NCI-H2196 (cell line): ENCODE data around the gene ALKBH5.
"Not testable (repeated sequence)": the region's sequence is repeated elsewhere in the genome, so short reads cannot be mapped to it uniquely, and the experiment has no call there.

Source experiments
- DNase-seq: peaks from one replicate; lab custom pipeline; 2025; ENCODE audit not compliant: unreplicated experiment; lab: John Stamatoyannopoulos, UW

The ALKBH5 gene

DNA sequence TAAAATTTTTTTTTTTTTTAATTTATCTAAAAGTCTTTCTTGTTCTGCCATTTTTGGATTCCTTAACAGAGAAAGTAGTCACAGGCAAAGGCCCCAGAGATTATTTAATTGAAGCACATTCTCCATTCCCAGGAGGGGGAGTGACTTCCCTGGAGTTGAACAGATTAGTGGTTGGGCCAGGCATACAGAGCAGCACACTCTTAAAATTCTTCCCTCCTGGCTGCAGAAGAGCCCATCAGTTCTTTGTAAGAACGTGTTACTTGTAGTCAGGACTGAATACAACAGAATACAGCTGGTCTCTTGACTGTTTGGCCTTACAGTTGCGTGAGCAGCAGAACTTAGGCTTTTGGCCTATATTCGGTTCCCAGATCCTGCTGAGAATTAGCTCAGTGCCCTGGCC lies 1.8 kb downstream of the ALKBH5 start:
- DNase-seq, result no peak

DNA sequence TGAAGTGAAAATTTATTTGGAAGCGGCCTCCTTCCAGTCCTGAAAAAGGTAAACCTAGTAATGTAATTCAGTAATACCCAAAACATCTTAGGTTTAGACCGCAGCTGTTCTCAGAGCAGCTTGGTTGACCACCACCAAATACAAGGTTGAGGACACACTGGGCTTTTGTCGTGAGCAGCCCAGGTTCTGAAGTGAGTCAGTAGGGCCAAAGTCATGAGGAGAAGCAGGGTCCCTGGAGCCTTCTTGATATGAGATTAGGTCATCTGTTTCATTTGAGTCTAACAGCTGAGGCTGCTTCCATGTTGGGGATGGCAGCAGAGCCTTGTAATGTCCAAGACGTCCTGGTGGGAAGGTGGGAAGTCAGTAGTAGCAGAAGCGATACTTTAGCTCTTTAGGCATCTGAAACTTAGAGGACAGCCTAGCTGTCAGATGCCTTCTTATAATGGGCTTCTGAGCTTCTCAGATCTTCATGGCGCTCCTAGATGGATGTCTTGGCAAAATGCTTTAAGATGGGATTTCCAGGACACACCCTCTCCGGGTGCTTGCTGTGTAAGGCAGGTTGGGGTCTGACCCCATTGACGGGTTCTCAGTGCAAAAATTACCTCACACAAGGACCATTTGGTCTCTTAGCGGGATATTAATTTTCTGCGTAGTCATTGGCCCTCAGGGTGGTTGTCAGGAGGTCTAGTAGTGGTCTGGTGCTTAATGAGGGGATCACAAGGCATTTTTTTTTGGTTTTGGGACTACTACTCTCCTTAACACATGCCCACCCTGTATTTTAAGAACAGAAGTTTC lies 2.4 kb downstream of the ALKBH5 start:
- DNase-seq, result no peak

DNA sequence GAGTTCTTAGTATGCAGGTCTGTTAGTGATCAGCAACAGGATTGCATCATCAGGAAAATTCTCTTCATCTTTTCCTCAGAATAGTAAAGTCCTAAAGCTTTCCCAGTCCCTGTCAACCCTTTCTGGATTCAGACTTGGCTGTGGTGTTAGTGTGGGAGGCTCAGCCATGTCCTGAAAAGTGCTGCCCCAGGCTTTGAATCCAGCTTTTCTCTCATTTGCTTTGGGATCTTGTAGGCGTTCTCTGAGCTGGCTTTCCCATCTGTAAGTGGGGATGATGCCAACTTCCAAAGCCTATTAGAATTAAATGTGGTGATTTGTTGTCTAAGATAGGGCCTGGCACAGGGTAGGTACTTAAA lies 3.0 kb downstream of the ALKBH5 start:
- no peak for DNase-seq

DNA sequence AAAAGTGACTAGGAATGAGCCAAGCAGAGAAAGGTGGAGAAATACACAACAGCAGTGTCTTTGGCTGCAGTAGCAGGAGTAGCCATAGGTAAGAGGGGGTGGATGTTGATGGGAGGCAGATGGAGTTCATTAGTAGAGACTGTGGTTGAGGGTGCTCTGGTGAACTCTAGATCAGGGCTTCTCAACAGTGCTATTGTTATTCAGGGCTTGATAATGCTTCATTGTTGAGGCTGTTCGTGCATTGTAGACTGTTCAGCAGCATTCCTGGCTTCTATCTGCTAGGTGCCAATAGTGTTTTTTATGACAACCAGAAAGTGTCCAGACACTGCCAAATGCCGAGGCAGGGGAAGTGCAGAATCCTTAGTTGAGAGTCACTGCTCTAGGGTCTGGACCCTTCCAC lies 3.6 kb downstream of the ALKBH5 start:
- no peak for DNase-seq

DNA sequence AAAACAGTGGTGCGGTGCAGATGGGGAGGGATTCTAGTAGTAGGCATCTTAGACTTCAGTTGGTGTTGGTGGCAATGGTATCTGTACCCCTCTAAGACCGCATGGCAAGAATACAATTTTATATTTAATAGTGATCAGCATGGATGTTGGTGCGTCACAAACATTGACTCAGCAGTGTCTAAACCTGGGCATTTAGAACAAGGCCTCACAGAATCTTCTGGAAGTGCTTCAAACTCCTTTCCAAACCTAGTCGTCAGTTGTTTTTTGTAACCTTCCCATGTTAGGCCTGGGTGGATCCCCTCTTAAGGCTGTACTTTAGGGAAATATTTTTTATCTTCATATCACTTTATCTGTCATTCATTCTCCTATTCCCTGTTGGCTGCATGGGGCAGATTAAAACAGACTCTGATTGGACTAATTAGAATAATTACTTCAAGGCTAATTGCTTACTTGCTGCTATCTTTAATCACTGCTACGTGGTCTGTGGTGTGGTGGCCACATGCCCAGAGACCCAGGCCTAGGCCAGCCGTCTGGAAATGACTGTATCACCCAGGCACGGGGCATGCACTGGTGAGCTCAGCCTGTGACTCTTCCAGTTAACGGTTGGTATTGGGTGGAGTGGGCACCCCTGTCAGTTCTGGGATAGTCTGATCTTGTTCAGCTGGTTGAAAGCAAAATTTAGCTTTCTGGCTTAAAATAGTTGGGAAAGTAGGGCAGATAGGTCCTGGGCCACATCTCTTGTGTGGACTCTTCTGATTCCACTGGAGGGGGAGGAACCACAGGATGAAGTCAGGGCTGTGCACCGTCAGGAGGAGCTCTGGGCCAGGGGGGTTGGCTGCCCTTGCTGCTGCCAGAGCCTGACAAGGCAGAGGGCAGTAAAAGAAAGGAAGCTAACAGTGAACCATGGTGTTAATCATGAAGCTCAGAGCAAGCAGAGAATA lies 4.5 kb downstream of the ALKBH5 start:
- DNase-seq, result no peak

DNA sequence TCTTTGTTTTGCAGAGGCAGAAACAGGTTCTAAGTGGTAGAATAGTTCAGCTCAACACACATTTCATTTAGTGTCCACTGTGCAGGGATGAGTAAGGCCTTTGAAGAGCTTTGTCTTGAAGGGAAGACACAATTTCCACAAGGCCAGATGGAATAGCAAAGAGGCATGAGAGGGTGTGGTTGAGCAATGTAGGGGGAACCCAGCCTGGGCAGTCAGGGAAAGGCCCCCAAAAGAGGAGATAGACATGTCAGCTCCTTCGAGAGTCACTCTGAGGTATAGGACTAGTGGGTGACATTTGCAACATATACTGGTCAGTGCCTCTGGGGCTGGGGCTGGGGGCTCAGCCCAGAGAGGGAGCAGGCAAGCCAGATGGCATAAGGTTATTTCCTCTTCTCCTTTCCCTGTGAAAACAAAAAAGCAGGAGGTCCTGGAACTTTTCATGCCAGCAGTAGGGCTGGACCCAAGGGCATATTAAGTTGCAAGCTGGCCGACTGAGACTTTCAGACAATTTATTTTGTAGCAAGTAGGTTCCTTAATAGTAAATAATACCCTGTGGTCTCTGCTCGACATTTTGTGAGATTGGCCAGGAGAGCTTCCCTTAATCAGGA lies 7.1 kb downstream of the ALKBH5 start:
- DNase-seq, result peak; percentile 26

DNA sequence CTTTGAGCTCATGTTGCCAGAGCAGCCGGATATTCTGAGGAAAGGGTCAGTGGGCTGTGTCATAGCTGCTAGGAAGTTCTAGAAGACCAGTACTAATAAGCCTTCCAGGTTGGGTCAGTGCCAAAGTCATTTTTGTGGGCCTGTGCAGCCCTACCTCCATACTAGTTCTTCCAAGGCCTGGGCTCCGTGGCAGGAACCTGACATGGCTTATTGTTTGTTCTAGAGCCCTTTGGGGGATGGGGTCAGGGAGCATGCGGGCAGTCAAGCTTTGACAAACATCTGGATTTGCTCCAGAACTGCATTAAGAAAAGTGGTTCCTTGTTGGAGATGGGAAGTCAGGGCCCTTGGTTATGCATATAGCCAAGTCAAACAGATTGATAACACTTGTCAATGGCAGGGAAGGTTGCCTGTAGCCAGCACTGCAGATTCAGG lies 7.6 kb downstream of the ALKBH5 start:
- DNase-seq, result no peak

DNA sequence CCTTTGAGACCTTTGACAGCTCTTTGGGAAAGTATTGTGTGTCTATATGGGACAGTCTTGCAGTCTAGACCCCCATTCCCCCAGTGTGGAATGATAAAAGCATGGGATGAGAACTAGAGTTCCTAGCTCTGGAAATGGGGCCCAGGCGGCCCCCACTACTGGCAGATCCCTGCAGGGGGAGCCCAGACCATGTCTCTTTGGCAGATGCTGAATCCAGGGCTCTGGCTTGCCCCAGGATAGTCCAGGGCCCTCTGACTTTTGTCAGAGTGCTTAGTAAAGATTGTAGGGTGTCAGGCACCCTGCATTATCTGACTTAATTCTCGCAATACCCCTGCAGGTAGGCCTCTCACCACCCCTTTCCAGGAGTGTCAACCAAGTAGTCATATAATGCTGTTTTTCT lies 8.3 kb downstream of the ALKBH5 start:
- no peak for DNase-seq

DNA sequence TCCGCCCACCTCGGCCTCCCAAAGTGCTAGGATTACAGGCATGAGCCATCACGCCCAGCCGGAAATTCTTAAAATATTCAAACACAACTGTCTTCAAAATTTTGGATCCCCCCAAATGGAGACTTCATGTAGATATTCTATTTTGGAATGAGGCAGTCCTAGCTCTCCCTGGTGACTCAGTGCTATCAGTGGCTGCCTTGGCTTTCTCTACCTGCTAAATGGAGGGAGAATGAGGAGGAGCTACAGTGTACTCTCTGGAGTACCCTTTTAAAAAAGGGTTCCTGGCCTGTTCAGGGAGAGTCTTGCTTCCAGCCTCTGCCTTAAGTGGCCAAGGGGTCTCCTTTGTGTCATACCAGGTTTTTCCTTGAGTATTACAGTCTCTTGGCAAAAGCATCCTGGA lies 10.8 kb downstream of the ALKBH5 start:
- no peak for DNase-seq

DNA sequence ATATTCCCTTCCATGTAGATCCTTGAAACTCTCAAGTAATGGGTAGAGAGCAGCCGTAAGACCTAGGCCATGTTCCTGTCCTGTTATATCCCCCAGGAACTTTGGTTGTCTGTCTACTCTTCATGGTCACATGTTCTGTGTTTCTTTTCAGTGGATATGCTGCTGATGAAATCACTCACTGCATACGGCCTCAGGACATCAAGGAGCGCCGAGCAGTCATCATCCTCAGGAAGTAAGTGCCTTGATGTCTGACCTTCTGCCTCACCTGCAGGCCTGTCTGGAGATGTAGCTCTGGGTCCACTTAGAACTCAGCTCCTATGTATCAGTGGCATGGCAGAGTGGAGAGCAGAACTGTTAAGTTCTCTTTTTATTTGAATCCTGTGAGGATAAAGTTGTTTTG lies 11.2 kb downstream of the ALKBH5 start:
- no peak for DNase-seq

DNA sequence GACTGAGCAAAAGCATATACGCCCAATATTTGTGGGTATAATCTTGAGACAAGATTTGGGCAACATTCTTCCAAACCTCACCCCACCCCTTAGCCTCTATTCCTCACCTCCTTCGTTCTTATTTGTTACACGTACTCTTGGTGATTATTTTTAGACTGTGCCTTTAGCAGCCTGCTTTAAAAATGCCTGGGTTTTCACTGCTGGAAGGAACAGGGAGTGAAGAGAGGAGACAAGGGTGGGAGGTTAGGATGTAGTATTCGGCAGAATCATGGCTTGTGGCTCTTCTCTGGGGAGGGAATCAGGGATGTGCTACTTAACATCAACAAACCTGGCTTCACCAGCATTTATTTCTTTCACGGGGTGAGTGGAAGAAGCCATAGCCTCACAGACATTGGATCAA lies 11.6 kb downstream of the ALKBH5 start:
- DNase-seq, result no peak

DNA sequence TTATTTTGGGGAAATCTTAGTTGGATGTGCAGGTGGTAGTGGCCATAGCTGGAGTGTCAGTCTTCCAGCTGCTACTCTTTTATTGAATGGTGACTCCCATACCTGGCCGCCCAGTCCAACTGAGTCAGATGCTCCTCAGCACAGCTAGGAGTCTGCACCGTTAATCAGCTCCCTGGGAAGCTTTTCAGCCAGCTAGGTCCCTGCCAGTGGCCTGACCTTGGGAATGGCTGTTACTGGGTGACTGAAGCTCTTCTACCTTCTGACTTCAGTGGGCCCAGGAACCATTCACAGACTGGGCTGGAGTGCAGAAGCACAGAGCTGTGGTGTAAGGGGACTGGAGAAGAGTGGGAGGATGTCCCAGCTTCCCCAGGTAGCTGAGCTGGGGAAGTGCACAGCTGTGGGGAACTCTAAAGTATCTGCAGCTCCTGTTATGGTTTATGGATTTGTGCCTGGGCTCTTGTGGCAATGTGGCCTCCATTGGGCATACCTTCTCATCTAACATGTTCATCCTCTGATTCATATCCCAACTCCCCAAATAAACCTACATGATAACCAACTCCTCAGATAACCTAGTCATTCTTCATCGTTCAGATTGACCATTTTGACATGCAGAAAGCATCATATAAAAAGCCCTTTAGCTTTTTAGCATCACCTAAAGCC lies 14.0 kb downstream of the ALKBH5 start:
- no peak for DNase-seq

DNA sequence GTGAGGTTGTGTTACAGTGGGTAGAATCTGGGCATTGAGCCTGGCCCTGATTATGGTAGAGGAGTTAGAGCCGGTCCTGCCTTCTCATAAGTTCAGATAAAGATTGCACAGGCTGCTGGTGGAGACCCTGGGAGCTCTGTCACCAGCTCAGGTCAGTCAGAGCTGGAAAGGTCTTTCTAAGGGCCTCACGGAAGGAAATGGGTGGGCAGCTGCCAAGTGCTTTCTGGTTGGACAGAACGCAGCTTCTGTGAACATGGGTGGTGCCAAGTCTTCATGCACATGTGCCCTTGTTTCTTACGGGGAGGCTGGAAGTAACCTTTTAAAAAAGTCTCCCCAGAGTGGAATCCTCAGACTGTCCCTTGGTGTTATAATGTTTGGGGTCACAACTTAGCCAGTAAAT lies 14.9 kb downstream of the ALKBH5 start:
- no peak for DNase-seq

DNA sequence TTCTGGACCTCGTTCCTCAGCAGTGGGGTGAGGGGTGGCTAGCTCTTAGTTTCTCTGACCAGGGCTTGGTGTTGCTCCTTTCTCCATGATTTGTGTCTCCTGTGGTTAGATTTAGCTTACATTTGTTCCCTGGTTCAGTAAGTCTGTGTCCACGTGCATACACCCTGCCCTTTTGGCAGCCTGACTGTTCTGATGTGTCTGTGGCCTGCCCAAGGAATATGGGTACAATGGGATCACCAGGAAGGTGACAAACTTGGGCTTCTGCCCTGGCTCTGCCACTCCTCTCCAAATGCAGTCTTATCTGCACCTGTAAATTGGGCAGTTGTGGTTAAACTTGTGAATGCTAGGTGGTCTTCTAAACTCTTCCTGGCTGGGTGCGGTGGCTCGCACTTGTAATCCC lies 17.5 kb downstream of the ALKBH5 start:
- no peak for DNase-seq

DNA sequence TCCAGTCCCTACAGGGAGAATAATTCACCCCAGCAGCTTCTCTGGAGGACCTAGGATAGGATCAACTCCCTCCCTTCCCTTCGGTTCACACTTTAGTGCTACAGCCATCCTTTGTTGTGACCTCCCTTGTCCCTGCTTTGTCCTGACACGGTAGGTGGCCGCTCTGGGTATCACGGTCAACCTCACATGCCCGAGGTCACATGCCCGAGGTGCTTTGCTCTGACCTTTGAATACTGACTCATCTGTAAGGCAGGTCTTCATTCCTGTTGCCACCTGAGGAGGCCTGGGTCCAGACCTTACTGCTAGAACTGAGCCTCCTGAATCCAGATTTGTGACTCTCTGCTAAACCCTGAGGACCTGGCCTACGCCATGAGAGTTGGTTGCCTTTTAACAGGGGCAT lies 19.7 kb downstream of the ALKBH5 start:
- DNase-seq, result no peak

DNA sequence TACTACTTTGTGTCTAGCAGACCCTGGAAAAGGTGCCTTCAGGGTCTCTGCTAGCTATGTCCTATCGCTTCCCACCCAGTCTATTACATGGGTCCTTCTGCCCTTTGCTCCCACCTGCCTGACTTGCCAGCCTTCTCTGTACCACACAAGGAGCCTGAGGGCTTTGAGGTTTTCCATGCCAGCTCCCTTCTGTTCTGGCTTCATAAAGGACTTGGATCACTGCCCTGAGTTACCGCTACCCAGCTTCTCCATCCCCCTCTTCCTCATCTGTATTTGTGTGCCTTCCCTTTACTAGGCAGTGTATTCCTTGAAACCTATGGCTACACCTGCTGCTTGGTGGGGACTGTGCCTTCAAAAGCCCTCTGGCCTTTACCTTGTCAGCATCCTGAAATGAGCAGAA lies 22.2 kb downstream of the ALKBH5 start:
- no peak for DNase-seq

DNA sequence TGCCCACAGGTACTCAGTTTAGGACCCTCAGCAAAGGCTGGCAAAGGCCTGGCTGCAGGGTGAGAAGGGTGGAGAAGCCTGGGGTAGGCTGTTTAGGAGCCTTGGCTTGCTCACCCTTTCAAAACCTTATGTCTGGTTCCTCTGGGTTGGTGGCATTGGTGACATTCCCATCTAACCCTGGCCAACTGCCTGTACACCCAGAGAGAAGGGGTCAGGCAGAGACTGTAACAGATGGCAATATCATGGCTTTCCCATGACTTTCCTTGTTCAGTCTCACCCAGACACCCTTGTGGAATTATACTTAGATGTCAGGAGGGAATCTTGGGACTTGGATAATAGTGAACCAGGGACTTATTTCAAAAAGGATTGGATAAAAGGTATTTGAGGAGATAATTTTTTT lies 23.3 kb downstream of the ALKBH5 start:
- DNase-seq, result no peak

DNA sequence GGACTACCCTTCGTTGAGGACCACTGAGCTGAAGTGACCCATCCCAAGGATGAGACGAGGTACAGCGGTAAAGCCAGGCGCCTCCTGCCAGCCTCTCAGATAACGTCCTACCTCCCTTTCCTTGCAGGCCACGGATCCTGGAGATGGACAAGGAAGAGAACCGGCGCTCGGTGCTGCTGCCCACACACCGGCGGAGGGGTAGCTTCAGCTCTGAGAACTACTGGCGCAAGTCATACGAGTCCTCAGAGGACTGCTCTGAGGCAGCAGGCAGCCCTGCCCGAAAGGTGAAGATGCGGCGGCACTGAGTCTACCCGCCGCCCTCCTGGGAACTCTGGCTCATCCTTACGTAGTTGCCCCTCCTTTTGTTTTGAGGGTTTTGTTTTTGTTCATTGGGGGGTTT lies 24.5 kb downstream of the ALKBH5 start:
- DNase-seq, result no peak

DNA sequence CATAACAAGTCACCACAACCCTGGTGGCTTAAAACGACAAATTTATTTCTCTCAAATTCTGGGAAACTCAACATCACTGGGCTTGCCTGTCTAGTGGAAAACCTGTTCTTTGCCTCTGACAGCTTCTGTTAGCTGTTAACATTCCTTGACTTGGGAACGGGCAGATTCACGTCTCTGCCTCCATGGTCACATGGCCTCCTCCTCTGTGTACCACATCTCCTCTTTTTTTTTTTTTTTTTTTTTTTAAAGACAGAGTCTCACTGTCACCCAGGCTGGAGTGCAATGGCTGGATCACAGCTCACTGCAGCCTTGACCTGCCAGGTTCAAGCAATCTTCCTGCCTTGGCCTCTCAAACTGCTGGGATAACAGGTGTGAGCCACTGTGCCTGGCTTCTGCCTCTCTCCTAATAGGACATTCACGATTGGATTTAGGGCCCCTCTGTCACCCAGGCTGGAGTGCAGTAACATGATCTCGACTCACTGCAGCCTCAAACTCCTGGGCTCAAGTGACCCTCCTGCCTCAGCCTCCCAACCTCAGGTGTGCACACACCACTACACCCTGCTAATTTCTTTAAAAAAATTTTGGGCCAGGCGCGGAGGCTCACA lies 30.1 kb downstream of the ALKBH5 start:
- DNase-seq, result no peak

DNA sequence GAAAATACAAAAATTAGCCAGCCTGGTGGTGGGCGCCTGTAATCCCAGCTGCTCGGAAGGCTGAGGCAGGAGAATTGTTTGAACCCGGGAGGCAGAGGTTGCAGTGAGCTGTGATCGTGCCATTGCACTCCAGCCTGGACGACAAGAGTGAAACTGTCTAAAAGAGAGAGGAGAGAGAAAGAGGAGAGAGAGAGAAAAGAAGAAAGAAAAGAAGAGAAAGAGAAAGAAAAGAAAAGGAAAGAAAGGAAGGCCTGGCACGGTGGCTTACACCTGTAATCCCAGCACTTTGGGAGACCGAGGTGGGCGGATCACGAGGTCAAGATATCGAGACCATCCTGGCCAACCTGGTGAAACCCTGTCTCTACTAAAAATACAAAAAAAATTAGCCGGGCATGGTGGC lies 33.3 kb downstream of the ALKBH5 start:
- not testable (repeated sequence) for DNase-seq

DNA sequence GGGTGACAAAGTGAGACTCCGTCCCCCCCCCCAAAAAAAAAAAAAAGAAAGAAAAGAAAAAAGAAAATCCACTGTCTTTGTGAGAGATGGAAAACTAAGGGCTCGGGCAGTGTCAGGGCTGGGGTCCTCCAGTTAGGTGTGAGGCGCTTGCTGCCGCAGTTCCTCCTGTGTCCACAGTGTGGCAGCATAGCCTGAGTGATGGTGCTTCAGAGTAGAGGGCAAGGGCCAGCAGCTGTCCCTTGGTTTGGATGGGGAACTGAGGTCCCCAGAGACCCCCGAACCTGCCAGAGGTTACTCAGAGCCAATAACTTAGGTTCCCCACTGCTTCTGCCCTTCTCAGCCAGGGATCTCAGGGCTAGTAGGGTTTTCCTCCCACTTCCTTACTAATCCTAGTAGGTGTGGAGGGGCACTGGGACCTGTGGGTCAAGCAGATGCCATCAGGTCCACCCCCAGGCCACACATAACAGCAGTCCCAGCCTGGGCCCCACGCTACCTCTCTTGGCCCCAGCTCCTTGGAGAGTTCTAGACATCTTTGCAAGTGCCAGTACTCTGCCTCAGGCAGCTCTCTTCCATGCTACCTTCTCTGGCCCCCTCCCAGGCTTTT lies 33.9 kb downstream of the ALKBH5 start:
- DNase-seq, result peak; percentile 49
